Smooth muscle cell of the brain vasculature (primary cell): ENCODE data around the gene ATP13A4.

Experiments
- DNase-seq: peaks from one replicate; pipeline ENCODE4 v3.0.0-alpha.2; 2012; ENCODE audit warnings: low read depth, low spot score

Gene ATP13A4

DNA sequence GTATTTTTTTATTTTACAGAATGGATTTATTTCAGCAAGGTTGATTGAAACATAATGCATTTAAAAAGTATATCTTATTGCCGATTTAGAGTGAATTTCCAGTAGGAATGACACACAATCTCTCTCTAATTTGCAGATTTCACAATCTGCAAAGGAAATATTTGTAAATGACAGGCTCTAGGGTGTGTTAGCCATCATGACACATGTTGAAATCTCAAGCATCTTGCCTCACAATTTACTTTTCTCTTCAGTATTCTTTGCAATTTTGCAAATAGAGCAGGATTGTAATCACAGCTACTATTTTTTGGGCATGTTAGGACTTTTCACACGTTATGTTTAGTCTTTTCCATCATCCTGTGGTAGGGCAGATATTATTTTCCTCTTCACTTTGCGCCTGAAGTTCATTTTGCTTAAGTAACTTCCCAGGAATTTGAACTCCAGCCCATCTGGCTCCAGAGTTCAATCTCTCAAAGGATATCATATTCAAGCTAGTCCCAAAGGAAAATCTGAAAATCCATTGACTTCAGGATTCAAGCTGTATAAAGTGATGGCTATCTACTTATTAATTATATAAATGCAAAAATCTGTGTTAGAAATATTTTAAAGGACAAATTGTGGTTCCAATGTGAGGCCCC, 55.4 kb downstream of the ATP13A4 start:
- DNase-seq = no peak

DNA sequence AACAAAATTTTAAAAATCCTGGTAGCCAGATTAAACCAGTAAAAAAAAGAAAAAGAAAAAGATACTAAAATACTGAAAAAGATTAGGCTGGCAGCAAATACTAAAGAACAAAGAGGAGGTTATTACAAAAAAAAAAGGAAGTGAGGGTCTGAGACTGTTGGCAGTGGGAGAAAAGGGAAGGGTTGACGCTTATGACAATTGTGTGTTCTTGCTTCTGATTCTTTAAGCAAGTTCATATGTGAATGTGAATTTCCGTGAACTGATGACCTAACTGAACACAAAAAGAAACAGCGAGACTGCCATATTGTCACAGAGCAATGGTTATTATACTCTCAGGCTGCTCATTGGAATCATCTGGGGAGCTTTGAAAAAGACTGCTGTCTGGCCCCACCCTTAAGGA, 56.5 kb downstream of the ATP13A4 start:
- no peak for DNase-seq

GRCh38 chr3:193496658-193497057, 58.0 kb downstream of the ATP13A4 start:
- no peak for DNase-seq

GRCh38 chr3:193491026-193491425, 63.7 kb downstream of the ATP13A4 start:
- no peak for DNase-seq

DNA sequence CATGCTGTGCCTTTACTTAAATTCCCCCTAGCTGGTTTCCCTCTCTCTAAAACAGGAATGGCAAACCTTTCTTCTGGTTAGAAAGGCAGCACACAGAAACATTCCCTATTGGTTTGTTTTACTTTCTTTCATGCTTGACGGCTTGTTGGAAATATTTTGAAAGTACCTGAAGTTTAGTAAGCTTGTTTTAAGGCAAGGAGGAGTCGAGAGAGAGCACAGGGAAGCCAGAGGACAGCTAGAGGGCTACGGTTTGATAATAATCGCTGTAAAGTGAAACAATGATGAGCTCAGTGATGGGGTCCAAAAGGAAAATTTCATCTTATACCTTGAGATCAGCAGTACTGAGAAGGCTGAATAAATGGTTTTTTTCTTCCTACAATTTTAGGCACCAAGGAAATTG, 64.1 kb downstream of the ATP13A4 start:
- no peak for DNase-seq

GRCh38 chr3:193489949-193490348, 64.7 kb downstream of the ATP13A4 start:
- DNase-seq = no peak

GRCh38 chr3:193488741-193489140, 66.0 kb downstream of the ATP13A4 start:
- DNase-seq = no peak

DNA sequence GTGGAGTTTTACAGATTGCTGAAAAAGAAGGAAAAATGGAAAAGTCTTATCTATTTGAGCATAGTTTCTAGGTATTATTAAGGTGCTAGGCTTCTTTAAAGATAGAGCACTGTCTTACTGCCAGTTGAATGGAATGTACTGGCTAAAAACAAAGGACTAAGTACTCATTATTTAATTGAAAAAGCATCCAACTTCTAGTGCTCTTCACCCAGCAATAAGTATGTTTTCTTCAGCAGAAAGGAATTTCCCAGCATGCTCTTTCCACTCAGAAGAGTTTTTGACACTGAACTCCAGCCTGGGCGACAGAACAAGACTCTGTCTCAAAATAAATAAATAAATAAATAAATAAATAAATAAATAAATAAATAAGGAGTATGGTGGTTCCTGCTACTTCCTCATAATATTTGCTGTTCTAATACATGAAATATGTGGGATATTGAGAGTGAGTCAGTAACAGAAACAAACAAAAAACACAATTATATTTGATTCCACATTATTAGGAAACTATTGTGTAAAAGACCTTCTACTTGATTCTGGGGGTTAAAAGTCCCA, 70.6 kb downstream of the ATP13A4 start:
- no peak for DNase-seq

DNA sequence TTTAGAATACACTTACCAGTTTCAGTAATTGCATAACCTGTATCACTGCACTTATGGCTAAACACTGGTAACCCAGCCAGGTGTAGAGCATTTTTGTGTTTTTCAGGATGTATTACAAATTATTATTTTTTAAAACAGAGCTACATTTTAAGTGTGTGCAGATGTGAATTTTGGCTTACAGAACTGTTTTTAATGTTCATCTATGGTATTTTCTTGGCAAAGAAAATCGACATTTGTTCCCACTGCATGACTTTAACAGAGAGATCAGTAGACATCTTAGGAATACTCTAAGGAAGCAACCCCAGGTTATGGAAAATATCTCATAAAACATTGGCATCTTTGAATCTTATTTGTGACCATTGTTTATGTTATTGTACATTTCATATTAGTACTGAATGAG, 73.3 kb downstream of the ATP13A4 start:
- no peak for DNase-seq

DNA sequence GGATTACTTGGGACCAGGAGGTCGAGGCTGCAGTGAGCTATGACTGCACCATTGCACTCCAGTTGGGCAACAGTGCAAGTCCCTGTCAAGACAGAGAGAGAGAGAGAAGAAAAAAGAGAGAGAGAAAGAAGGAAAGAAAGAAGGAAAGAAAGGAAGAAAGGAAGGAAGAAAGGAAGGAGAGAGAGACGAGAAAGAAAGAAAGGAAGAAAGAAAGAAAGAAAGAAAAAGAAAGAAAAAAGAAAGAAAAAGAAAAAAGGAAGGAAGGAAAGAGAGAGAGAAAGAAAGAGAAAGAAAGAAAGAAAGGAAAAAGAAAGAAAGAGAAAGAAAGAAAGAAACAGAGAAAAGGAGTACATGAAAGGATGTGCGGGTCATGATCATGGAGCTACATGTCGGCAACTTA, 80.2 kb downstream of the ATP13A4 start:
- no peak for DNase-seq

DNA sequence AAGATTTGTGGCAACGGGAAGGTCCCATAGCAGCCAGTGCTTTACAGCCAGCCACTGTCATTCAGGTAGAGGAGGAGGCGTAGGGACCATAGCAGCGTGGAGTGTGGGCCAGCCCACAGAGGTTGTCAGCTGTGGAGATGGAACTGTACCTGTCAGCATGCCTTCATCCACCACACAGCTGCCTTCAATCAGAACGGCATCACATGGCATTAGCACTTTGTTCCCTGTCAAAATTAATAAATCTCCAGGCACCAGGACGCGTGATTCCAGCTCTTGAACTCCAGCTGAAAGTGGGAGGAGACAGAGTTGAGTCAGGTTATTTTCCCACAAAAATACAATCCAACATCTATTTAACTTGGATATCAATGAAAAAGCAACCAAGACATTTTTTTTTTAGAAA, 84.0 kb downstream of the ATP13A4 start:
- no peak for DNase-seq

- no peak for DNase-seq
Measured at GRCh38 chr3:193465992-193466608, 88.6 kb downstream of the ATP13A4 start.

DNA sequence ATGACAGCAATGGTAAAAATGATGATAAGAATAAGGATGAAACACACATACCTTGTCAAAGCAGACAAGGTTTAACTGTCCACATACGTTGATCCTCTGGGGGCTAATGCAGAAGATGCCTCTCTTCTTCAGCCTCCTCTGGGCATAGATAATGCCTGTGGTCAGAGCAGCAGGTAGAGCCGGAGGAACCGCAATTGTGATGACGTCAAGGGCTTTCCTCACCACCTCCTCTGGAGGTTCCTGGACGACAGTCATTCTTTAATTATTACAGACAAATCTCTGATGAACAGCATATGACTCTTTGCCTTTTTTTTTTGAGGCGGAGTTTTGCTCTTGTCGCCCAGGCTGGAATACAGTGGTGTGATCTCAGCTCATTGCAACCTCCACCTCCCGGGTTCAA, 89.8 kb downstream of the ATP13A4 start:
- no peak for DNase-seq

DNA sequence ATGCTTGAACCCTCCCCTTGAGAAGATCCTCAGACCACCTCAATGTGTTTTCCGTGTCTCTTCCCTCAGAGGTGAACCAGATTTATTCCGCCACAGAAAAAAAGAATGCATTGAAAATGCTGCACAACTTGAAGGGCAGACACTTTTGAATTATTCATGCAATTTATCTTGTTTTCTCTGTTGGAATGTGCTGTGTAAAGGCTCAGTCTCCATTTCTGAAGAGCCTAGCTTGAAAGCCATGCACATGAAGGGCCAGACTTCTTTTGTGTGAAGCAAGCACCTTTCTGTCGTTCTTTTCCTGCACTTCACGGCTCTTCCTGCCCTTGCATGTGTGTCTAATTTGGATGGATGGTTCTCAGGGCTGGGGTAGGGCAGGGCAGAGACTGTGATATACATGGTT, 97.2 kb downstream of the ATP13A4 start:
- DNase-seq = no peak

DNA sequence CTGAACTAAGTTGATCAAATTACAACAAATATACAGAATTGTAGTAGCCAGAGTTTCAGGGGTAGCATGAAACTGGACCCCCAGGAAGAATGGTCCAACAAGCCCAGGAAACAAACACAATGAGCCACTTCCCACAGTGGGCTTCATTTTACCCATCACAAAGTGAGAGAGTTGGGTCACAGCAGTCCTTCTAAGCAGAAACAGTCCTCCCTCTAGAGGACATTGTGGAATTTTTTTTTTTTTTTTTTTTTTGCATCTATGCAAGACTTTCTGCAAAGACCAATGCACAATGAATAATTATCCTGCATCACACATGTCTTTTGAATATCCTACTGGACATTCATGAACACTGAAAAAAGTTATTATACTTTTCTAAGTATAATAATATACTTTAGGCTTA, 102.4 kb downstream of the ATP13A4 start:
- DNase-seq = no peak

GRCh38 chr3:193451902-193452301, 102.8 kb downstream of the ATP13A4 start:
- DNase-seq = no peak

DNA sequence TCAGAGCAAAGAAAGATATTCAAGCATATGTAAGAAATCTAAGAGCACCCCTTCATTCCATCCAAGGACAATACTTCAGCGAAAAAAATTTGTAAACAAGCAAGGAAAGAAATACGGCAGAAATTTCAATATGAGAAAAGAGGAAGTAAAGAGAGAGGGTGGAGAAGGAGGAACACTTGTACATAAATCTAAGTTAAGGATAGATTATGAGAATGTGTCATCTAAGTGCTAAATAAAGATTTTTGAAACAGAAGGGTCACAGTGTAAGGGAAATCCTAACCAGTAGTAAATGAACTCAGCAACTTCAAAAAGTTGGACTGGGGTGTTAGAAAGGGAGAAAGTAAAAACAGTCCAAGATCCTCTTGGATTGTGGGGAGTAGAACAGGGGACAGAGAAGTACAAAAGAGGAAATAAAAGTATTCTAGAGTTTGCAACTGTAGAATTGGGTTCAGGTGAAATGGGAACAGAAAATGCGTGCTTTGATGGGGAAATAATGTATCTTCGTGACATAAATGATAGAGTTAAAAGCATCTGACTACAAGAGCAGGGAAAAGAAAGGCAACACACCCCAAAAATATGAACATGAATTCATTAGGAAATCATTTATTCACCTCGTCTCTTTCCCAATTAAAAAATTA, 107.6 kb downstream of the ATP13A4 start:
- DNase-seq = no peak

DNA sequence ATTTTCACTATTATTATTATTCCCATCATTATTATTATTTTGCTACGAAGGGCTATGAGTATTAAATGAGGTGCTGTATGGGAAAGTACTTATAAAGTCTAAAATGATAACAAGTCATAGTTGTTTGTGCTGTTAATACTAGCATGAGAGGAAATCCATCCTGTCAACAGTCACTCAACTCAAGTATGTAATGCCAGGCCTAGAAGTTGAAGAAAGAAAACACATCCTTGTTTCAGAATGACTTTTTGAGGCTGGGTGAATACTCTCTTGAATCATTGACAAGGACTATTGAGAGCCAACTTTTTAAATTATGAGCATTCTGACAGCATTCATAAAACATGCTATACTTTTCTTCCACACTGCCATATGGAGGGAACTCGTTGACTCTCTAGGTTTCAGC, 115.3 kb downstream of the ATP13A4 start:
- no peak for DNase-seq

GRCh38 chr3:193418576-193419373, 135.9 kb downstream of the ATP13A4 start:
- DNase-seq = no peak

- no peak for DNase-seq
Measured at GRCh38 chr3:193416629-193417028, 138.1 kb downstream of the ATP13A4 start.

DNA sequence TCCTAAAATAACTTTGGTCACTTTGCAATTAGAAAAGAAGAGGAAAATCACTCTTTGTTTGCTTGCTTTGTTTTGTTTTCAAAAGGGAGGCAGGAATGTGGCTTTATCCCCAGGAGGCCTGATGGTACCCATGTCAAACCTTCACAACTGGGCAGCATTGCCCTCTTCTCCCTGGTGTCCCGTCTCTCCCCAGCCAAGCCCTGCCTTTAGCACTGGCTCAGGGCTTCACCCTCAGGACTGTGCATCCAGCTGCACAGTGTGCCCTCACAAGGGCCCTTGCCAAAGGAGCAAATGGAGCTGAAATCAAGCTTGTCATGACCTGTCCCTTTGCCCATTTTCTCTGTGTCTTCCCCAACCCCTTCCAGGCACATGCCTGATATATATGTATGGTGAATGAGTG, 147.0 kb downstream of the ATP13A4 start:
- no peak for DNase-seq

- no peak for DNase-seq
Measured at GRCh38 chr3:193407112-193407511, 147.6 kb downstream of the ATP13A4 start.
